ENCODE data around the gene OR7E24. TPM values are rescaled to one million over a fixed set of nuclear protein-coding genes. Genes with fewer than 3 reads are reported as not detected.

Gene OR7E24
- total RNA-seq, 1 donor from 2014 or later: not detected

DNA sequence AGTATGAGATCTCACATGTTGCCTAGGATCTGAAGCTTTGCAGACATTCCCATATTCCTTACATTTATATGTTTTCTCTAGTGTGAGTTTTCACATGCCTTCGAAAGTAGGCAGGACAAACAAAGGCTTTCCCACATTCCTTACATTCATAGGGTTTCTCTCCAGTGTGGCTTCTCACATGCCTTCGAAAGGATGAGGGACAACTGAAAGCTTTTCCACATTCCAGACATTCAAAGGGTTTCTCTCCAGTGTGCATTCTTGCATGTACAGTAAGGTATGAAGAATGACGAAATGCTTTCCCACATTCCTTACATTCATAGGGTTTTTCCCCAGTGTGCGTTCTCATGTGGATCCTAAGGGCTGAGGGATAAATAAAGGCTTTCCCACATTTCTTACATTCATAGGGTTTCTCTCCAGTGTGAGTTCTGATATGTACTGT, 44.7 kb downstream of the OR7E24 start:
- Mint-ChIP-seq H3K4me3 (no peak overlapping the region), H3K9me3 (peaks cover 31% of the 10 kb centered on the region), H3K4me1 (no peaks in the 10 kb centered on the region), H3K36me3 (ENCODE audit: low read depth) (peaks cover 74% of the 10 kb centered on the region), H3K27ac (ENCODE audit: unreplicated experiment) (no peak overlapping the region), H3K27me3 (ENCODE audit: low read depth) (no peaks in the 10 kb centered on the region)
- TF ChIP-seq, protein P1, sequence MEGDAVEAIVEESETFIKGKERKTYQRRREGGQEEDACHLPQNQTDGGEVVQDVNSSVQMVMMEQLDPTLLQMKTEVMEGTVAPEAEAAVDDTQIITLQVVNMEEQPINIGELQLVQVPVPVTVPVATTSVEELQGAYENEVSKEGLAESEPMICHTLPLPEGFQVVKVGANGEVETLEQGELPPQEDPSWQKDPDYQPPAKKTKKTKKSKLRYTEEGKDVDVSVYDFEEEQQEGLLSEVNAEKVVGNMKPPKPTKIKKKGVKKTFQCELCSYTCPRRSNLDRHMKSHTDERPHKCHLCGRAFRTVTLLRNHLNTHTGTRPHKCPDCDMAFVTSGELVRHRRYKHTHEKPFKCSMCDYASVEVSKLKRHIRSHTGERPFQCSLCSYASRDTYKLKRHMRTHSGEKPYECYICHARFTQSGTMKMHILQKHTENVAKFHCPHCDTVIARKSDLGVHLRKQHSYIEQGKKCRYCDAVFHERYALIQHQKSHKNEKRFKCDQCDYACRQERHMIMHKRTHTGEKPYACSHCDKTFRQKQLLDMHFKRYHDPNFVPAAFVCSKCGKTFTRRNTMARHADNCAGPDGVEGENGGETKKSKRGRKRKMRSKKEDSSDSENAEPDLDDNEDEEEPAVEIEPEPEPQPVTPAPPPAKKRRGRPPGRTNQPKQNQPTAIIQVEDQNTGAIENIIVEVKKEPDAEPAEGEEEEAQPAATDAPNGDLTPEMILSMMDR (conservative IDR thresholded peaks at IDR 0.05): no peak
- DNase-seq (ENCODE audit: low read depth, low spot score): no peak

DNA sequence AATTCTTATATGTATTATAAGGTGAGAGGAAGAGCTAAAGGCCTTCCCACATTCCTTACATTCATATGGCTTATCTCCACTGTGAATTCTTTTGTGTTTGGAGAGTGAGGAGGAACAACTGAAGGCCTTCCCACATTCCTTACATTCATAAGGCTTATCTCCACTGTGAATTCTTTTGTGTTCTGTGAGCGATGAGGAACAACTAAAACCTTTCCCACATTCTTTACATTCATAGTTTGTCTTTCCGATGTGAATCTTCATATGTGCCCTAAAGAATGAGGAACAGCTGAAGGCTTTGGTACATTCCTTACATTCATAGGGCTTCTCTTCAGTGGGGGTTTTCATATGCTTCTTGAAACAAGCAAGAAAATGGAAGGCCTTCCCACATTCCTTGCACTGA, 45.6 kb downstream of the OR7E24 start:
- Mint-ChIP-seq H3K27ac (ENCODE audit: unreplicated experiment) (no peak overlapping the region), H3K4me1 (no peaks in the 10 kb centered on the region), H3K9me3 (peaks cover 37% of the 10 kb centered on the region), H3K36me3 (ENCODE audit: low read depth) (peaks cover 79% of the 10 kb centered on the region), H3K27me3 (ENCODE audit: low read depth) (no peaks in the 10 kb centered on the region), H3K4me3 (no peak overlapping the region)
- DNase-seq (ENCODE audit: low read depth, low spot score): no peak
- TF ChIP-seq, protein P1 (conservative IDR thresholded peaks at IDR 0.05): no peak

Other genes starting within 250 kb of the OR7E24 start
- gene MUC16, start 240.5 kb upstream of the OR7E24 start, total RNA-seq: 0.02 TPM in 1 of 2 replicates, not detected in the other
- not detected in 2 replicates for gene OR1M1, start 163.9 kb upstream of the OR7E24 start, total RNA-seq
- gene OR7G2, start 143.5 kb upstream of the OR7E24 start, total RNA-seq: not detected in 2 replicates
- not detected in 2 replicates for gene OR7G1, start 135.2 kb upstream of the OR7E24 start, total RNA-seq
- not detected in 2 replicates for gene OR7G3, start 124.0 kb upstream of the OR7E24 start, total RNA-seq
- 40.9 and 44.0 TPM in 2 replicates for gene ZNF317, start 110.5 kb upstream of the OR7E24 start, total RNA-seq
- gene OR7D2, start 72.0 kb upstream of the OR7E24 start, total RNA-seq: 1.6 and 1.9 TPM in 2 replicates
- gene OR7D4, start 31.3 kb upstream of the OR7E24 start, total RNA-seq: not detected in 2 replicates
- 6.7 and 7.3 TPM in 2 replicates for gene ZNF699, start 58.9 kb downstream of the OR7E24 start, total RNA-seq
- gene ZNF559, start 73.2 kb downstream of the OR7E24 start, total RNA-seq: 24.0 and 26.5 TPM in 2 replicates
- 8.0 and 9.6 TPM in 2 replicates for gene ZNF177, start 112.1 kb downstream of the OR7E24 start, total RNA-seq
- 25.8 and 27.5 TPM in 2 replicates for gene ZNF266, start 184.6 kb downstream of the OR7E24 start, total RNA-seq
- gene ZNF560, start 247.7 kb downstream of the OR7E24 start, total RNA-seq: 0.12 TPM in 1 of 2 replicates, not detected in the other